Neural crest cell (in vitro differentiated cells): ENCODE measurements around the gene LDAH. TPM values are rescaled to one million over a fixed set of nuclear protein-coding genes. Genes with fewer than 3 reads are reported as not detected.

Source experiments
- DNase-seq: peaks from one replicate; pipeline ENCODE4 v3.0.0; 2021; ENCODE audit warnings: low read depth, mixed read lengths, low spot score
- H3K27ac Mint-ChIP-seq: one replicate; pipeline ENCODE4 v1.8.0; 2021; ENCODE audit warnings: mild to moderate bottlenecking, mixed read lengths; ENCODE audit not compliant: unreplicated experiment
- H3K27me3 Mint-ChIP-seq: 2 replicates; pipeline ENCODE4 v1.8.0; 2021; ENCODE audit warnings: low read depth, mild to moderate bottlenecking, mixed read lengths
- H3K36me3 Mint-ChIP-seq: 2 replicates; pipeline ENCODE4 v1.8.0; 2021; ENCODE audit warnings: low read depth, mild to moderate bottlenecking, mixed read lengths
- H3K4me1 Mint-ChIP-seq: 2 replicates; pipeline ENCODE4 v1.8.0; 2021; ENCODE audit warnings: mixed read lengths
- H3K4me3 Mint-ChIP-seq: one replicate; pipeline ENCODE4 v1.8.0; 2021; ENCODE audit warnings: mild to moderate bottlenecking, mixed read lengths
- H3K9me3 Mint-ChIP-seq: 2 replicates; pipeline ENCODE4 v1.8.0; 2021; ENCODE audit warnings: mixed read lengths
- CTCF ChIP-seq: fragments of 200-600 bp; sonication (generic); conservative IDR thresholded peaks from 2 replicates; pipeline ENCODE4 v1.5.0; 2021; ENCODE audit warnings: antibody characterized with exemption, mild to moderate bottlenecking
- total RNA-seq: library from RNA; stranded (reverse); gene quantifications from 2 replicates; pipeline ENCODE4 v1.2.1, GENCODE V29; 2021

LDAH gene
- total RNA-seq, 1 donor from 2014 or later: 49.7 TPM

GRCh38 chr2:20664431-20665242 is 158.3 kb downstream of the LDAH start:
- Mint-ChIP-seq H3K27ac (no peak overlapping the region), H3K36me3 (no peaks in the 10 kb centered on the region), H3K4me3 (peak overlapping the region; percentile 82), H3K4me1 (peaks cover 4% of the 10 kb centered on the region), H3K27me3 (peaks cover 96% of the 10 kb centered on the region), H3K9me3 (no peaks in the 10 kb centered on the region)
- DNase-seq: no peak
- TF ChIP-seq CTCF: no peak

- DNase-seq: no peak
- Mint-ChIP-seq H3K36me3 (no peaks in the 10 kb centered on the region), H3K27me3 (peaks cover 96% of the 10 kb centered on the region), H3K9me3 (no peaks in the 10 kb centered on the region), H3K4me3 (peak overlapping the region; percentile 24), H3K27ac (no peak overlapping the region), H3K4me1 (peaks cover 4% of the 10 kb centered on the region)
- TF ChIP-seq CTCF: no peak
Observed at GRCh38 chr2:20664071-20664390, 158.9 kb downstream of the LDAH start.

GRCh38 chr2:20663196-20664070 is 159.5 kb downstream of the LDAH start:
- H3K27ac Mint-ChIP-seq: no peak overlapping the region
- peaks cover 4% of the 10 kb centered on the region for H3K4me1 Mint-ChIP-seq
- no peaks in the 10 kb centered on the region for H3K9me3 Mint-ChIP-seq
- peaks cover 95% of the 10 kb centered on the region for H3K27me3 Mint-ChIP-seq
- no peak for DNase-seq
- no peak for TF ChIP-seq CTCF
- no peaks in the 10 kb centered on the region for H3K36me3 Mint-ChIP-seq
- no peak overlapping the region for H3K4me3 Mint-ChIP-seq

- peaks cover 4% of the 10 kb centered on the region for H3K4me1 Mint-ChIP-seq
Observed at GRCh38 chr2:20662308-20662937, 160.5 kb downstream of the LDAH start.

More at GRCh38 chr2:20662308-20662937, 160.5 kb downstream of the LDAH start:
- TF ChIP-seq CTCF: no peak
- peaks cover 91% of the 10 kb centered on the region for H3K27me3 Mint-ChIP-seq
- no peak for DNase-seq
- no peak overlapping the region for H3K27ac Mint-ChIP-seq
- no peaks in the 10 kb centered on the region for H3K36me3 Mint-ChIP-seq
- no peaks in the 10 kb centered on the region for H3K9me3 Mint-ChIP-seq
- H3K4me3 Mint-ChIP-seq: no peak overlapping the region
